ENCODE data around the gene MYO1E. TPM values are rescaled to one million over a fixed set of nuclear protein-coding genes. Genes with fewer than 3 reads are reported as not detected.

Gene MYO1E
- total and polyA plus RNA-seq, 2 of the 8 experiments (the other 6 are each of a cell fraction or from before 2014, with no cell fraction given) = 19.6 to 142 TPM

GRCh38 chr15:59317211-59317610 is 55.5 kb downstream of the MYO1E start:
- no peaks in the 10 kb centered on the region for H3K27me3 ChIP-seq (replicated peaks in 1 of 4; ENCODE audit: control insufficient read depth in 3 of 4, extremely low read depth in 1 of 4, insufficient read depth in 3 of 4, low read length in 3 of 4)
- H3K4me1 ChIP-seq (replicated peaks in 1 of 4; ENCODE audit: control insufficient read depth in 3 of 4, insufficient read depth in 4 of 4, low read length in 3 of 4) = peaks cover 2 to 13% (median 9%) of the 10 kb centered on the region in 4 experiments; a peak in 5 of 7 replicates
- H3K4me2 ChIP-seq (ENCODE audit: insufficient read depth in 1 of 2, low read depth in 2 of 2, low read length in 2 of 2) = no peak overlapping the region
- no peak overlapping the region for H3K27ac ChIP-seq (ENCODE audit: low read depth, low read length)
- H3K79me2 ChIP-seq (ENCODE audit: control insufficient read depth in 1 of 2, insufficient read depth in 2 of 2, low read length in 2 of 2) = peaks cover 4 to 81% of the 10 kb centered on the region in 2 experiments; a peak in 3 of 4 replicates
- no peak overlapping the region for H3K14ac ChIP-seq (ENCODE audit: insufficient read length)
- H2BK15ac ChIP-seq (ENCODE audit: low read length) = no peak overlapping the region
- H3K23ac ChIP-seq (ENCODE audit: insufficient read length) = no peak overlapping the region
- FAIRE-seq (no peak), DNase-seq (ENCODE audit: low read depth in 1 of 2, low spot score in 2 of 2) (peak in 1 of 2 experiments; percentile 24)
- no peak overlapping the region for H4K5ac ChIP-seq (ENCODE audit: insufficient read length, low read depth, low read length)
- no peaks in the 10 kb centered on the region for H3K36me3 ChIP-seq (ENCODE audit: control insufficient read depth in 2 of 4, insufficient read depth in 4 of 4, low read length in 3 of 4)
- no peak overlapping the region for H2BK12ac ChIP-seq (ENCODE audit: low read depth, low read length)
- peaks cover 0 to 4% of the 10 kb centered on the region in 2 experiments for H4K20me1 ChIP-seq (replicated peaks in 1 of 2; ENCODE audit: control insufficient read depth in 1 of 2, insufficient read depth in 2 of 2, low read length in 2 of 2)
- H3K9ac ChIP-seq (replicated peaks in 1 of 4; ENCODE audit: extremely low read depth in 1 of 4, low read depth in 3 of 4, low read length in 3 of 4) = no peak overlapping the region
- H3K9me3 ChIP-seq (ENCODE audit: insufficient read depth in 2 of 2, low read depth in 1 of 2, low read length in 1 of 2) = no peaks in the 10 kb centered on the region
- H2BK20ac ChIP-seq (ENCODE audit: low read length) = no peak overlapping the region
- H3K56ac ChIP-seq (replicated peaks; ENCODE audit: insufficient read length, low read depth, low read length) = no peak overlapping the region
- peaks cover 2% of the 10 kb centered on the region for H3K79me1 ChIP-seq (ENCODE audit: low read depth, low read length)
- H2BK5ac ChIP-seq (ENCODE audit: low read depth, low read length) = no peak overlapping the region
- H4K8ac ChIP-seq (ENCODE audit: extremely low read depth, insufficient read depth, low read length) = no peak overlapping the region
- CTCF ChIA-PET (ENCODE audit: partially characterized antibody) = no interaction called here
- H3K18ac ChIP-seq (ENCODE audit: extremely low read depth, low read length) = no peak overlapping the region
- no peak overlapping the region for H3K4me3 ChIP-seq (ENCODE audit: extremely low read depth in 1 of 4, insufficient read depth in 2 of 4, low read depth in 3 of 4, low read length in 4 of 4)
- no peak overlapping the region for H2BK120ac ChIP-seq (replicated peaks; ENCODE audit: low read depth, low read length)
- H3K4ac ChIP-seq (replicated peaks; ENCODE audit: insufficient read length, low read depth, low read length) = no peak overlapping the region
- H3K23me2 ChIP-seq (ENCODE audit: low read depth, low read length) = no peaks in the 10 kb centered on the region
- H4K91ac ChIP-seq (replicated peaks; ENCODE audit: insufficient read length, low read length) = no peak overlapping the region
- H2AK5ac ChIP-seq (ENCODE audit: low read depth, low read length) = no peak overlapping the region
- no peak overlapping the region for H2AFZ ChIP-seq (ENCODE audit: low read length)
- 76% methylated on average over 1 of the region's 1 CpG; no CpG with 5 or more reads in 1 of the 2 experiments for WGBS, 2 experiments (ENCODE audit: extremely low coverage in 1 of 2, insufficient coverage in 1 of 2, insufficient read length in 1 of 2, insufficient replicate concordance in 2 of 2, low coverage in 1 of 2, low lambda C conversion rate in 2 of 2, missing lambda C conversion rate in 1 of 2)
- POLR2A ChIA-PET (ENCODE audit: partially characterized antibody) = interaction anchor here (1.0 to 1.8 kb wide), 2 partner anchors 10 to 56 kb away, joined by 3 to 4 read pairs; partner anchors contain the start of gene MYO1E
